Stimulated activated CD8-positive, alpha-beta memory T cell treated with anti-CD3 and anti-CD28 coated beads, Interleukin-15, amount 100 ng/mL, for 48 hours (primary cell): ENCODE measurements around the gene CDH22.

Experiments used
- DNase-seq, 2 donors: peaks; one replicate each; pipeline ENCODE4 v3.0.0-alpha.2; 2020; ENCODE audit warnings: low read depth in 2 of 2

CDH22 gene

GRCh38 chr20:46144432-46145025 lies 163.8 kb downstream of the CDH22 start:
- no peak for DNase-seq

- DNase-seq = no peak
Observed at GRCh38 chr20:46142124-46142523, 166.2 kb downstream of the CDH22 start.

GRCh38 chr20:46139908-46140482 lies 168.3 kb downstream of the CDH22 start:
- no peak for DNase-seq

- DNase-seq = no peak
Observed at GRCh38 chr20:46139266-46139889, 168.9 kb downstream of the CDH22 start.

DNA sequence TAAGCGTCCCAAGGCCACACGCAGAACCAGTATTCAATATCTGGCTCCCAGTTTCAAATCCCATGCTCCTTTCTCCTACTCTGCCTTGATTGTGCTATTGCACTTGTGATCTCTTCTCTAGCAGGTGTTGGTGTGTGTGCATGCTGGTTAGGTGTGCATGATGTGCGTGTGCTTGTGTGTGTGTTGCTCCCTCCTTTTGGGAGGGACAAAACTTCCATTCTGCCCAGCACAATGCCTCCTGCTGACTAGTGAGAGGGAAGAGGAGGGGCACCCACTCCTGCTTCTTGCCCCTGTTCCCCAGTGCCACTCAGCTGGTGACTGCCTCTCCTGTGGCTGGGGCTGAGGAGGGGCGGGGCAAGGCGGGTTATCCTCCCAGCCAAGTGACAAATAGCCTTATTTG lies 170.5 kb downstream of the CDH22 start:
- no peak for DNase-seq

GRCh38 chr20:46135856-46136633 lies 172.3 kb downstream of the CDH22 start:
- no peak for DNase-seq

- no peak for DNase-seq
Observed at GRCh38 chr20:46134716-46135115, 173.6 kb downstream of the CDH22 start.

DNA sequence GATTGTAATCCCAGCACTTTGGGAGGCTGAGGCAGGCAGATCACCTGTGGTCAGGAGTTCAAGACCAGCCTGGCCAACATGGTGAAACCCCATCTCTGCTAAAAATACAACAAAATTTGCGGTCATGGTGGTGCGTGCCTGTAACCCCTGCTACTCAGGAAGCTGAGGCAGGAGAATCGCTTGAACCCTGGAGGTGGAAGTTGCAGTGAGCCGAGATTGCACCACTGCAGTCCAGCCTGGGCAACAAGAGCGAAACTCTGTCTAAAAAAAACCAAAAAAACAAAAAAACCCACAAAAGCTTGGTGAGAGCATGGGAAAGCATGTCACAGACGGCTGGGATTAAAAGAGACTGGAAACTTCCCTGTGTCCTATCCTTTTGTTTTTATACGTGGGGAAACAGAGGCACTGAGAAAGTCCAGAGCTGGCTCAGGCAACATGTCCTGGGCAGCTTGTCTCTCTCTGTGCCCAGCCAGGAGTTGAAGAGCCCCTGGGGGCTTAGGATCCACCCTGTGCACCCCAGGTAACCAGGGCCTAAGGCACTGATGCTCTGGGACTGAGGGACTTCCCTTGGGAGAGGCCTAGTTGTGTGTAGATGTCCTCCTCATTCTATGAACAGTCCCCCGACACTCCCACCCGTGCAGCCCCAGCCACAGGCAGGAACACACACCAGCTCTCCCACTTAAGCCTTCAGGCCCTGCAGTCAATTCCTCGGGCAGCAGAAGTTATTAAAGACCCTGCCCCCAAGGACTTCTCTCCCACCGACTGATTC lies 174.2 kb downstream of the CDH22 start:
- no peak for DNase-seq

DNA sequence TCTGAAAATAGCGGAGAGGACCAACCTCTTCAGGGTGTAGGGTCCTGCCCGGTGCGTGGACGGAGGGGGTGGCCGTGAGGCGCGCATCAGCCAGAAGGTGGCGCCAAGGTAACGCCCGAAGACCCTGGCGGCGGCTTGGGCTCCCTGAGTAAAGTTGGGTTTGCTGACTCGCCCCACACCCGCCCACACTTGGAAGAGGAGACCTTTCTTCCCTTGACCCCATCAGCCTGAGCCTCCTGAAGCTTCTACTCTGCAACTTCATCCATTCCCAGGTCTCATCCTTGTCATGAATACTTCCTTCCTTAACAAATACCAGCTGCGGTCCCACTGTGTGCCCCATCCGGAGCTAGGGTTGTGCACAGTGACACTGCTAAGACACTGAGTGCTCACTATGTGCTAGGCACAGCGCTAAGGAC lies 175.6 kb downstream of the CDH22 start:
- peak; percentile 50 to 51 for DNase-seq

DNA sequence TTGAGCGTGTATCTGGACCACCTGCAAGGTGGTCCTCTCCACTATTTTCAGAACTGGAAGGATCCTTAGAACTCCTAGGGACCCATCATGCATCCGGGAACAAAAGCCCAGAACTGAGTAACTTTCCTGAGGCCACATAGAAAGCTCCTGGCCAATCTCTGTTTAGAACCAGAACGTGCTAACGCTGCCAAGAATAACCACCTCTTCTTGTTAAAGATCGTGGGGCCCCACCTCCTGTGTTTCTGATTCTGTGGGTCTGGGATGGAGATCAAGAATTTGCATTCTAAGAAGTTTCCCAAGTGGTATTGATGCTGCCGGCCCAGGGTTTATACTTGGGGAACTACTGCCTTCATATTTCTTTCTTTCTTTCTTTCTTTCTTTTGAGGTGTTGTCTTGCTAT lies 176.9 kb downstream of the CDH22 start:
- DNase-seq = no peak

DNA sequence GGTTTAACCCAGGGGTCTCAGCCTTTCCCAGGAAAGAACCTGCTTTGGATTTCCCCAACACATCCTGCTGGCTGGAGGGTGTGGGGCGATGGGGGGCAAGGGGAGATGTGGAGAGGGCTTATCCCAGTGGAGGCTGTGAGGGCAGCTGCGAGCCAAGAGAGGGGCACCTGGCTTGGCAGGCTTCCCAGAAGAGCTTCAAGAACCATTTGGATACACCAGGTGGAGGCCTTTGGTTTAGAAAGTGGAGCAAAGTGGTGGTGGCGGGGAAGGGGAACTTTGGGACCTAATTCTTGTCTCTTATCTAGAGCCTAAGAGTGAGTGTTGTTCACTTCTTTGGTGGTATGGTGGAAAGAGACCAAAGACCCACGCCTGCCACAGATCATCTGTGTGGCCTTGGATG lies 177.8 kb downstream of the CDH22 start:
- no peak for DNase-seq

GRCh38 chr20:46129955-46130481 lies 178.3 kb downstream of the CDH22 start:
- no peak for DNase-seq

- no peak for DNase-seq
Observed at GRCh38 chr20:46128310-46129151, 179.8 kb downstream of the CDH22 start.

GRCh38 chr20:46127396-46128010 lies 180.8 kb downstream of the CDH22 start:
- DNase-seq = no peak

GRCh38 chr20:46126440-46127056 lies 181.8 kb downstream of the CDH22 start:
- DNase-seq = no peak
